HG03064 (cell line): ENCODE measurements around the gene PIGH.

ENCODE experiments used
- ATAC-seq: cut with Tn5 transposase; IDR thresholded peaks from one replicate; pipeline ENCODE4 v1.9.1; 2021; ENCODE audit warnings: low read depth; ENCODE audit not compliant: unreplicated experiment

The PIGH gene

DNA sequence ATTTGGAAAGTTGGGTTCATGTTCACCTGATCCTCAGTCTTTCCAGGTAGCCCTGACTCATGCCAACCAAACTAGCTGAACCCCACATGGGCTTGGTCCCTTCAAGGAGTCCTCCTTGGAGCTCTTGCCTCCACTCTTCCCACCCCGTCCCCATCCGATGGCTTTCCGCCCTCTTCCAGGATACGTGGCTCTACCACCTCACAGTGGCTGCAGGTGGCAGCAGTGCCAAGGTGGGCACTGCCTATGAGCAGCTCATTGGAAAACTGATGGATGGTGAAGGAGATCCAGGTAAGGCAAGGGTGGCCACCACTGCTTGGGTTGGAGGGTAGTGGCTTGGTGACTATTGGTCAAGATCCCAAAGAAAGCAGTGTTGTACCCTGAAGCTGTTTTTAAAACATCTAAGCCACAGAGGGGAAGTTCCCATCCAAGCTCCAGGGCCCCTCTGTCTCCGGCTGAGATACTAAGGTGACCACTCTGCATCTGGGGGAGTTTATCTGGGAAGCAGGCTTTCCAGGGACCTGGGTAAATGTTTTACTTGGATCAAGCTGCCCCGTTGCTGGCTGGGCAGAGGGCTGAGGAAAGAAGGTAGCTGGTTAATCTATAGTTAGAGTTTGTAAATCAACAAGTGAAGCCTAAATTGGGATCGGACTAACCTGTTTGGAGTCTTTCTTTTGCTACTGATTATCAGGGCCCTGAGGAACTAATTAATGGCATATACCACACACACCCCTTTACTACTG is 23.7 kb downstream of the PIGH start:
- ATAC-seq = no peak

DNA sequence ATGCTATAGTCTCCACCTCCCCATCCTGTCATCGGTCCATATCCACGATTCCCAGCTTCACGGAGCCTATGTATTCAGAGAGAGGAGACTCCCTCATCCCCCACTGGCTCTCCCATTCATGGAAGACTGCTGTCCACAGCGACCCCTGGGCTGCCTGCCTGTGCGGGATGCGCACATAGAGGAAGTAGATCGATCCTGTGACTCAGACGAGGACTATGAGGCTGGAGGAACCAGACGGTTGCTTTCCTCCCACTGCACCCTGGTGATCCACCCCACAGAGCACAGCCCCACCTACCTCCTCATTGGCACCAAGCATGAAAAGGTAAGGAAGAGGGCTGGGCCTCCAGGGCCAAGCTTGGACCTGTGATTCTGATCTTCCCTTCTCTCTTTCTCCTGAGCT is 24.4 kb downstream of the PIGH start:
- ATAC-seq = no peak

DNA sequence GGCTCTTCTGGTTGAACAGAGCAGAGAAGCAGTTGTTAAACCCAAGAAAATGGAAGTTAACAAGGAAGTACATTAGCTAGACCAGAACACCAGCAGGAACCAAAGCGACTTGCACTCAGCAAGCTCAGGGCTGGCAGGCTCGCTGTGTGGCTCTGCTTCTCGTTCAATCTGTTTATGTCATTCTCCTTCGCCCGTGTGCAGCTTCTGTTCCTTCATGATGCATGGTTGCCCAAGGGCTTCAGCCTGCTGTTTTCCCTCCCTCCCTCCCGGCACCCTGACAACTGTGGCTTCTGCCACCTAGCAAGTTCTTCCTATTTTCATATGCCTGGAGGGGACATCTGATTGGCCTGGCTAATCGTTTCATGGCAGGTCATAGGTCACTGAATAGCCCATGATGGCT is 25.3 kb downstream of the PIGH start:
- ATAC-seq = no peak

DNA sequence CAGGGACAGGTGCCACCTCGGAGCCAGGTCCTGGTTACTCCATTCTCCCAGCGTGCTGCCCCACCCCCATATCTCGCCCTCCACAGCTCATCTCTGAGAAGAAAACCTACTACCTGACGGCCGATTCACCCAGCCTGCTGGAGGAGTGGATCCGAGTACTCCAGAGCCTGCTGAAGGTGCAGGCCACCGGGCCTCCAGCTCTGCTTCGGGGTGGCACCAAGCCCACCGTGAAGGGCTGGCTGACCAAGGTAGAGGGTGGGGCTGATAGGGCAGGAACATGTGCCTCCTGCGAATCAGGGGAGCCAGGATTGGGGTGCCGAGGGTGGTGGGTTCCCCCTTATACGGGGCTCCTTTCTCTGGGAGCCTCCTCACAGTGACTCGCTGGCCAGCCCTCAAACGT is 25.9 kb downstream of the PIGH start:
- no peak for ATAC-seq

DNA sequence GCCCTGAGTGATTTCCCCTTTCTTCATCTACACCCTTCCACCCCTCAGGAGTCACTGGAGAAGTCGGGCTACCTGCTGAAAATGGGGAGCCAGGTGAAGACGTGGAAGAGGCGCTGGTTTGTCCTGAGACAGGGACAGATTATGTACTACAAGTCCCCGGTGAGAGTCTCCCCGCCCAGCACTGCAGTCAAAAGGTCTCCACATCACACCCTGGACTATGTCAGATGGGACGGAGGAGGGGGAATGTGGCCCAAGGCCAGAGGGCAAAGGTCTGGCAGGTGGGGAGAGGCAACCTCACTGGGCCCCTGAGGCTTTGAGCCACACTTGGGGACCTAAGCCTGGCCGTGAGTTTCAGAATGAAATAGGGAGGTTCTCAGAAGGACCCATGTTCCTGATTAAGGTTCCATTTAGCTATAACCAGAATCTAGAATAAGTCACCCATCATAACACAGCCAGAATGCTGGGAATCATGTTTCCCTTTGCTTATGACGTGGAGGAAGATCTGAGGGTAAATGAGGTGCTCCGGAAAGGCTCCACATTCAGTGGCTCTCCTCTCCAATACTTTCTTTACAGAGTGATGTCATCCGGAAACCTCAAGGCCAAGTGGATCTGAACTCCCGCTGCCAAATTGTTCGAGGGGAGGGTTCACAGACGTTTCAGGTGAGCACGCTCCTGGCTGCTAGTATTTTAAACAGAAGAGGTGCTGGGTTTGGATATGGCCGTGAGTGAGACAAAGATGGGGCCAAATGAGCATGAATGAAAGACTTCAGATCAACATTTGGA is 26.6 kb downstream of the PIGH start:
- ATAC-seq = no peak

DNA sequence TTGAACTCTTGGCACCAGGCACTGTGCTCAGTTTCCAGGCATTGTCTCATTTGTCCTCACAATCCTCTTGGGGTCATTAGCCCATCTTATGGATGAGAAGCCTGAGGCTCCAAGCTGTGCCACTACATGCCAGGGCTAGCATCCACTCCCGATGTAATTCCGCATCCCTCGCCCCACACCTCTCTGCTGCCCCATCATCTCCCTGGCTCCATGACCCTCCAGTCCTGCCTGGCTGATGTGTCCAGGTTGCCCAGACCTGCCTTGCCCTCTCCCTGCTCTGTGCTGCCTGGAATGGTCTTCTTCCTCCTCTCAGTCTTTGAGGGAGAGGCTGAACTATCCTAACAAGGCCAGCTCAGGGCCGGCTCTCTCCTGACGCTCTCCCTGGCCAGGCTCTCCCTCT is 27.5 kb downstream of the PIGH start:
- no peak for ATAC-seq

DNA sequence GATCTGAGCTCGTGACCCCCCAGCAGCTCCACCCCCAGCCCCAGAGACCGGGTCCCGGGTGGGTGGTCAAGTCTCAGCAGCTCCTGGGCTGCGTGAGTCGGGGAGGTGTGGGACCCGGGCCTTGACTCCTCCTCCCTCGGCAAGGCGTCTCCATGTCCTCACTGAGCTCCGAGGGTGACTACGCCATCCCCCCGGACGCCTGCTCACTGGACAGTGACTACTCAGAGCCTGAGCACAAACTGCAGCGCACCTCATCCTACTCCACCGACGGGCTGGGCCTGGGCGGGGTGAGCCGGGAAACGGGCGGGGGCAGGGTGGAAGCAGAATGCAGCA is 28.1 kb downstream of the PIGH start:
- no peak for ATAC-seq

DNA sequence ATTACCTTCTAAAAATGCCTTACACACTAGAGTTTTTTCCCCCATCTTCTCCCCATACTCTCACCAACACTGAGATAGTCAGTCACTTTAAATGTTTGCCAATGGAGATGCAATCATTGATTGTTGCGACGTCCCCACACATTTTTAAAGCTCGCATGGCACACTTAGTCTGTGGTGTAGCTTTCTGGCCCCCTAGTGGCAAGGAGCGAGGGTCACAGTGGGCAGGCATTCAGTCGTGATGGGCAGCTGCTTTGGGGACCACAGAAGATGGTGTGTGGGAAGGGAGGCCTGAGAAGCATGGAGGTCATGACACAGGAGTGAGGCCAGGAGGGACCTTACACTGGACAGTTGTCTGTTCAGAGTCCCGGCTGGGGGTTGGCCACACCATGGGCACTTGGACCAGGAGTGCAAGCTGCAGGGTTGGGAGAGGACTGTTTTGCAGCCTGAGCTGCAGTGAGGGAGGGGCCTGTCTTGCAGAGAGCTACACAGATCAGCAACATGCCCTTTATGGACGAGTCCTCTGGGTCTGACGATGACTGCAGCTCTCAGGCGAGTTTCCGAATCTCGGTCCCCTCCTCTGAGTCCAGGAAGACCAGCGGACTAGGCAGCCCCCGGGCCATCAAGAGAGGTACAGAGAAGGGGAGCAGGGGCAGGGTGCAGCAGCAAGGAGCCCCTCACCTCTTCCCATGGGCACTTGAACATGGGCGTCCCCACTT is 28.6 kb downstream of the PIGH start:
- ATAC-seq = no peak

DNA sequence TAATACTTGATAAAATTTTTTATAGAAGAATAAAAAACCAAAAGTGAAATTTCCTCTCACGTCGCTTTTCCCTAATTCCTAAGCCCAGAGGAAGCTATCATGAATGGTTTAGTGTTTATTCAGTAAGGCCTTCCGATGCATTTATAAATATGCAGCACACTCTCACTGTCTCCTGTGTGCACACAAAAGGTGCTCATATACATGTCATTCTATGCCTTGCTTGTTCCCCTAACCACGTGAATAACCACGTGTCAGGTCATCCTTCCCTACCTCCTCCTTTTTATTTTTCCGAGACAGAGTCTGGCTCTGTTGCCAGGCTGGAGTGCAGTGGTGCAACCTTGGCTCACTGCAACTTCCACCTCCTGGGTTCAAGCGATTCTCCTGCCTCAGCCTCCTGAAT is 29.6 kb downstream of the PIGH start:
- ATAC-seq = no peak

DNA sequence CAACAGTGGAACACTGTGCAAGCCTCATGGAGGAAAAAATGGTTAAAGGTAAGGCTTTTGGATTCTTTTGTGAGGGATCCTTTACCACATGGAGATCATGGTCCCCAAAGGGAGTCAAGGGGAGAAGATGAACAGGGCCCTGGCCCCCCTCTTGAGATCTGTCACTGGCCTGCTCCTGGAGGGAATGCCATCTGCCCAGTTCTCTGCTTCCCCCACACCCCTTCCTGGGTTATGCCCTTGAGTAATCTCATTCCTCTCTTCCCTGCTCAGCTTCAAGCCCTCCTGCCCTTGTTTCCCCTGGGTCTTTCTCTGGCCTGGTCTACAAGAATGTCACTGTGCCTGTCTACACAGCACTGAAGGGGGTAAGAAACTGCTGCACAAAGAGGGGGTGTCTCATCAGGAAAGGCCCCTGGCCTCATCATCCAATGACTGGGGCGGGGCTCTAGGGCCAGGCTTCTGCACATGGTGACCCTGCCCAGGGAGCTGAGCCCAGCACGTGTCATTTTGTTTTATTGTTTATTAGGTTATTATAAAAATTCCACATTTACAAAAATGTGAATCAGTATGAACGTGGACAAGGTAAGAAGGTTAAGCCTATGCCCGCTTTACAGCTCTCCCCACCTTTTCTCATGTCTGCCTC is 30.3 kb downstream of the PIGH start:
- no peak for ATAC-seq

DNA sequence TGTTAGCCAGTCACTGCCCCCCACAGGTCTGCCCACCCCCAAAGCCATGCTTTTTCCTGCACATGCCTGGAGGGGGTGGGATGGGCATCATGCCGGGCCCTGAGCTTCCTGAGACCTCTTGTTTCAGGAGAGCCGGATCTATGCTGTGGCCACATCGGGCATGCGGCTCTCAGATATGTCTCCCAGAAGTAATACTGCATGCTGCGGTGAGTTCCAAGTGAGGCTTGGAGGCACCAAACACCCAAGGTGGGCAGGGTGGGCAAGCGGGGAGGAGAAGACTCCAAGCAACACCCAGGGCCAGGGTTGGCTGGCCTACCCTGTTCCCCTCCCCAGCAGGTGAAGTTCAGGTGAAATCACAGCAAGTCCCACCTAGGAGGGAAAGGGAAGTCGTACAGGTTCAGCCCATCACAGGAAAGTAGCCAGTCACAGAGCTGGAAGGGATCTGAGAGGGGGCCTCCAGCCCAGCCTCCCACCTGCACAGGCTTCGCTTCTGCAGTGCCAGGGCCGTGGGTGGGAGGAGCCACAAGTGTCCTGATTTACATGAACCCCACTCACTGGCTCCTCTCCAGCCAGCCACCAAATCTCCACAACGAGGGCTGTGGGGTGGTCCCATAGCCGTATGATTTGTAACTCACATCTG is 30.9 kb downstream of the PIGH start:
- no peak for ATAC-seq

DNA sequence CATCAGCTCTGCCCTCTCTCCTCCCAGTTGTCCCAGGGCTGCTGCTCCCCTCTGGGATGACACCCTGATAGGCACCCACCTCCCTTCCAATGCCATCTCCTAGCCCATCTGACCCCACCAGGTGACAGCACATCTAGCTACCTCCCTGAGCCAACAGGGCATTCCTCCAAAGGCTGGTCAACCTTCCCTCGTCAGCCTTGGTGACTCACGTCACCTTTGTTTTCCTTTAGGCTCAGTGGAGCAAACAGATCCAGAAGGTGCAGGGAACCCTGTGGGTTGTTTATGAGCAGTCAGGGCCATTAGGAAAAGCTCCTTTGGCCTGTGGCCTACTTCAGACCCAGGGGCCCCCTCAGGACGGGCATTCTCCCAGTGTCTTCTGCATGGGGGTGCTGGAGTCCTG is 32.4 kb downstream of the PIGH start:
- no peak for ATAC-seq

DNA sequence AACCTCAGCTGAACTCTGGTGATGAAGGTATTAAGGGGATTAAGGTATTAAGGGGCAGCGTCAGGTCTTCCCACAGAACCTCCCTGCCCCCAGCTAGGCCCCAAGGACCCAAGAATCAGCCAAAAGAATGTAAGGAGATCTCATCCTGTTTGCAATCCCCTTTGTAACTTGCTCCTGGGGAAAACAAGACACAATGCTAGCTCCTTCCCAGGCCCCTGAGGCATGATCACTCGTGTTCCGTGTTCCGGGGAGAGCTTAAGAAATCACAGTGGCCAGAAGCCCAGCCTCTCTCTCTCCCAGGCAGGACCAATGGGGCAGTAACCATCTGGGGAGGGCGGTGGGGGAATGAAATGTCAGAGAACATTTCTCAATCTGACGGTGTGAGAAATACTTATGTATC is 33.2 kb downstream of the PIGH start:
- ATAC-seq = no peak

DNA sequence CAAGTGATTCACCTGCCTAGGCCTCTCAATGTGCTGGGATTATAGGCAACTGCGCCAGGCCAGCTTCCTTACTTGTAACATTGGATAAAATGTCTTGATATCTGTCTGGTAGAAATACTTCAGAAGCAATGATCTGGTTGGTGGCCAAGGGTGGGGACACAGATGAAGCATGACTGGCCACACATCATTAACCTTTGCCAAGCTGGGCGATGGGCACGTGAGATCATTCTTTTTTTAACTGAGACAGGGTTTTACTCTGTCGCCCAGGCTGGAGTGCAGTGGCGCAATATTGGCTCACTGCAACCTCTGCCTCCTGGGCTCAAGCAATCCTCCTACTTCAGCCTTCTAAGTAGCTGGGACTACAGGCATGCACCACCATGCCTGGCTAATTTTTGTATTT is 35.8 kb downstream of the PIGH start:
- no peak for ATAC-seq

DNA sequence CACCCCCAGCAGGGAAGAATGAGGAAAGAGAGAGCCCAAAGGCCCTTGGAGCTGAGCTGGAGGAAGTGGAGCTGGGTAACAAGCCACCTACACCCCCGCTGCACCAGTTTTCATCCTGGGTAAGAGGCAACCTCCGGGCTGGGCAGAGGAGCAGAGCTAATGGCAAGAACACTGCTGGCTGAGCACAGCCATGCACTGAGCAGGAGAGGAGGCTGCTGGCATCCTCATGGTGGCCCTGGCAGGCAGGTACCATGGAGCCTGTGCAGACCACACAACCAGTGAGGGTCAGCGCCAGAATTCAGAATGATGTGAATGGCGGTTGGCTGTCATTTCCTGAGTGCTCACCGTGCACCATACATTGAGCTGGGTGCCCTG is 37.3 kb downstream of the PIGH start:
- no peak for ATAC-seq

DNA sequence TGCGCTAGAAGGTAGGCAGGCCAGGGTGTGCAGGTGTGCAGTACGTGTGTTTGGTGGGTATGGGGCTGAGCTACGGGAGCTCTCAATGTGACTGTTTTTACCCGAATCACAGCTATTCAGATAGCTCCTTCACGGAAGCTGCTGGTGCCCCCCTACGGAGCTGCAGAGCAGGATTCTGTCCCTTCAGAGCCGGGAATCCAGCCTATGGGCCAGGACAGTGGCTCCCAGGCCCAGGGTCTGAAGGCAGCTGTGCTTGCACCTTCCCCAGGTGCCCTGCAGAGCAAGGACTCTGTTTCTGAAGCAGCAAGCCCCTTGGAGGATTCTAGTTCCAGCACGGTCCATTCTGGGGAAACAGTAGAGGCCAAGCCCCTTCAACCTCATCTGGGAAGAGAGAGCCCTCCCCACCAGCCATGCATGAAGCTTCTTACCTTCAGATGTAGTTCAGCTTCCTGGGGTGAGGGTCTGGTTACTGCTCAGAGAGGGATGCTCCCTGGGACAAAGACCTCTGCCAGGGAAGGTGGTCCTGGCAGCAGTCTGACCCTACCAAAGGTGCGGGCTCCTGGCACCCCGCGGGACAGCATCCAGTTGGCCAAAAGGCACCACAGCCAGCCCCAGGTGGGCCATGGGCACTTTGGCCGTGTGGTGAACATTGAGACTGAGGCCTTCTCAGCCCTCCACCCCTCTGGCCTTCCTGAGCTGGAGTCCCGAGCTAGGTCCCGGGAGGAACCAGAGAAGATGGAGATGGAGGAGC is 37.9 kb downstream of the PIGH start:
- no peak for ATAC-seq

DNA sequence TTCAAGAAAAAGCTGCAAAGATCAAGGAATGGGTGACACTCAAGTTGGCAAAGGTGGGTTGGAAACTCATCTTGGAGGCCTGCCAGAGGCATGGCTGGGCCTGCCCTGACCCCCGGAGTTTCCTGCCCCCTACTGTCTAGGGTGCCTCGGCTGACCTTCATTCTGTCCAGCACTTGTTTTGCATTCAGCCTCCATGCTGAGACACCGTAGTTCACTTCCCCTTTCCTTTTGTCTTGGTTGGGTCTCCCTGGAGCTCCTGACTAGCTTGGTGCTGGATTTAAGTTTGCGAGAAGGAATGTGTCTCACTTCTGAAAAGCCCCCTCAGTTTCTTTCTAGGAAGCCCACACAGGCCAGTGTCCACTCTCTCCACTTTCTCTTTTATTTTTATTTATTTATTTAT is 40.4 kb downstream of the PIGH start:
- ATAC-seq = no peak

DNA sequence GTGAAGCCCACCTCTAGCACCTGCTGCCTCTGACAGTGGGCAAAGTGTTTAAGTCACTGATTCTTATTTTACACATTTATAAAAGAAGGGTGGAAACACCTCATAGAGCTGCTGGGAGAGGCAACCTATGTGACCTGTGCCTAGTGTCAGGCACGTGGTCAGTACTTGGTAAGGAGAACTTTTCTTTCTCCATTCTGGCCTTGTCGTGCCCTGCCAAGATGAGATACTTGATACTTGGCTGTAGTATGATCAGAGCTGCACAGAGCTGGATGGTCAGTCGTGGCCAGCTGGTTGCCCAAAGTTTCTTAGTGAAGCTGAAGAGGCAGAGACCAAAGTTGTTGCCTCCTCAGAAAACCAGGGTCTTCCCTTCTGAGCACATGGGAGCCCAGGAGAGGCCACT is 42.4 kb downstream of the PIGH start:
- no peak for ATAC-seq

DNA sequence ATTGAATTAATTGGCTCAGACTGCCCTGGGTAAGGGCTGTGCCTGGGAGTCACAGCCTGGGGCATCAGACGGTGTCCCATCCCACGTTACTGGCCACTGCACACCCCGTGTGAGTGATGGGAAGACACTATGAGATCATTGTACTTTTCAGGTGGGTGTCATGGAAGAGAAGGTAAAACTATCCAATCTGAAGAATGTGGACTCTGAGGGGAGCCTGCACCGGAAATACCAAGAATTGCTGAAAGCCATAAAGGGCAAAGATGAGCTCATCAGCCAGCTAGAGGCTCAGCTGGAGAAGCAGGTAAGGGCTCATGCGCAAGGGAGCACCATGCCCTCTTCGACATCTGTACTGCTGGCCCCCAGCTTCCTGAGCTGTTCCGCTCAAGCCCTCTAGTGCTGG is 43.0 kb downstream of the PIGH start:
- ATAC-seq = no peak

DNA sequence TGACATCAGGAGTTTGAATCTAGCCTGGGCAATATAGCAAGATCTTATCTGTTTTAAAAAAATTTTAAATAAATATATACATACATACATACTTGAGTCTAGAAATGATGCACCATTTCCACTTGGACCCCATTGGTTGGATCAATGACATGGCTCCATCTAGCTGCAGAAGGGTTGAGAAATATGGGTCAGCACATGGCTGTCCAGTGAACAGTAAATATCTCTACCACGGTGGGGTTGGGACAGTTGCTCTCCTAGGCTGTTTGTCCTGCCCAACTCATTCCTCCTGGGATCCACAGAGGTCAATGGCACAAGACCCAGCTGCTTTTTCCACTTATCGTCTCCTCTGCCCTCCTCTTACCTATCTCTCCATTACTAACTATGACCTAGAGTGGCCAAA is 43.4 kb downstream of the PIGH start:
- ATAC-seq = no peak
